HG03097 (cell line): ENCODE data around the gene COX6B1.
"Not testable (repeated sequence)": the region's sequence is repeated elsewhere in the genome, so short reads cannot be mapped to it uniquely, and the experiment has no call there.

Experiments
- ATAC-seq: cut with Tn5 transposase; IDR thresholded peaks from one replicate; pipeline ENCODE4 v1.9.1; 2021; ENCODE audit not compliant: unreplicated experiment, low FRiP score

The COX6B1 gene, protein sequence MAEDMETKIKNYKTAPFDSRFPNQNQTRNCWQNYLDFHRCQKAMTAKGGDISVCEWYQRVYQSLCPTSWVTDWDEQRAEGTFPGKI

DNA sequence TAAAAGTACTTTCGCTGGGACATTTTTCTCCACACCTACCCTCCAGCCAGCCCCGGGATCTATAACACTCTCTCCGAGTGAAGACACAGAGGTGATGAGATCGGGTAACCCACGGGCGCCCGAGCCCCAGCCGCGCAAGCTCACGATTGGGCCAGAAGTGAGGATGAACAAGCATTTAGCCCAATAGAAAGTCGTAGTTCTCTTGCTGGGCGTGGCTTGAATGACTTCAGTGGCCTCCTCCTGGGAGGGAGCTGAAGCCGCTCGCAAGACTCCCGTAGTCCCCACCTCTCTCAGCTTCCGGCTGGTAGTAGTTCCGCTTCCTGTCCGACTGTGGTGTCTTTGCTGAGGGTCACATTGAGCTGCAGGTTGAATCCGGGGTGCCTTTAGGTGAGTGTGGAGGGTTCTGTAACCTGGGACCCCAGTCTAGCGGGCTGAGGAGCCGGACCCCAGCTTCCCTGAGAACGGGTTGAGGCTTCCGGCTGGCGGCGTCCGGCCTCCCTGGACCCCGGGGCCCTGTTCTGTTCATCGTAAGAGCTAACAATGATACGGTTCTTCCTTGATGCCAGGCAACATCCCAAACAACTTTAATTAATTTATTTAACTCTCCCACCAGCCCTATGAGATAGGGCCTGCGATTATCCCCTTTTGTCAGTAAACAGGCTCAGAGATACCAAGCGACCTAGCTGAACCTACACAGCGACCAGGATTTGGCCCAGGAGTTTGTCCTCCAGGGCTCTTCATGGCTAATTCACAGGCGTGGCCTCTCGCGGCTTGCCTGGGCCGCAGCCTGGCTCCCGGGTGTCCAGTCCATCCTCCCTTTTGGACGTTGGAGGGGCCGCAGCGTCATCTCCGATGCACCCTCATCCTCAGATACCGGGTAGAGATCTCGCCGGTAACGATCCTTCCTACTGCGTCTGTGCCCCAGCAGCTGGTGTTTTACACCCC, at the start of gene COX6B1:
COX6B1 (plus strand) TSS at position 307 of the 945 bp plus-strand sequence. CDS start 2,921 bp downstream, outside the sequence.
- ATAC-seq = peak; percentile 60

DNA sequence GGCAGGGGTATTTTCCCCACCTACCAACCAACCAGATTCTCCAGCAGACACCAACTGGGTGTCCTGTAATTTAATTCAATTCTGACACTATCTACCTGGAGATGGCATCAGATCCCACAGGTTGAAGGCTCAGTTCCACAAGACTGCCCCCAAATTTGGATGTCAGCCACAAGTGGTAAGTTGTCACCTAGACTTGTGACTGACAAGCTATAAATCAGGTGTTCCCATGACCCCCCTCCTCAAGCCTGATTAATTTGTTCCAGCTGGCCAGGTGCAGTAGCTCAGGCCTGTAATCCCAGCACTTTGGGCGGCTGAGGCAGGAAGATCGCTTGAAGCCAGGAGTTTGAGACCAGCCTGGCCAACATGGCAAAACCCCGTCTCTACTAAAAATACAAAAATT, 46.2 kb upstream of the COX6B1 start:
- ATAC-seq = no peak

DNA sequence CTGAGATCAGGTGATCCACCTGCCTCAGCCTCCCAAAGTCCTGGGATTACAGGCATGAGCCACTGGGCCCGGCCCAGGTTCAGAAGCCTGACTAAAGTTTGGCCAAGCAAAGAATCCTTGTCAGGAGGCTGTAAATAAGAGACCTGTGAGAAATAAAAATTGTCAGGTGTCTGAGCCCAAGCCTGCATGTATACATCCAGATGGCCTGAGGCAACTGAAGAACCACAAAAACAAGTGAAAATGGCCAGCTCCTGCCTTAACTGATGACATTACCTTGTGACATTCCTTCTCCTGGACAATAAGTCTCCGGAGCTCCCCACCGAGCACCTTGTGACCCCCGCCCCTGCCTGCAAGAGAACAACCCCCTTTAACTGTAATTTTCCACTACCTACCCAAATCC, 43.7 kb upstream of the COX6B1 start:
- not testable (repeated sequence) for ATAC-seq

DNA sequence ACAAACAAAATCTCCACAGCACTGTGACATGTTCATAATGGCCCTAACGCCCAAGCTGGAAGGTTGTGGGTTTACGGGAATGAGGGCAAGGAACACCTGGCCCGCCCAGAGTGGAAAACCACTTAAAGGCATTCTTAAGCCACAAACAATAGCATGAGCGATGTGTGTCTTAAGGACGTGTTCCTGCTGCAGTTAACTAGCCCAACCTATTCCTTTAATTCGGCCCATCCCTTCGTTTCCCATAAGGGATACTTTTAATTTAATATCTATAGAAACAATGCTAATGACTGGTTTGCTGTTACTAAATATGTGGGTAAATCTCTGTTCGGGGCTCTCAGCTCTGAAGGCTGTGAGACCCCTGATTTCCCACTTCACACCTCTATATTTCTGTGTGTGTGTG, 41.0 kb upstream of the COX6B1 start:
- not testable (repeated sequence) for ATAC-seq

DNA sequence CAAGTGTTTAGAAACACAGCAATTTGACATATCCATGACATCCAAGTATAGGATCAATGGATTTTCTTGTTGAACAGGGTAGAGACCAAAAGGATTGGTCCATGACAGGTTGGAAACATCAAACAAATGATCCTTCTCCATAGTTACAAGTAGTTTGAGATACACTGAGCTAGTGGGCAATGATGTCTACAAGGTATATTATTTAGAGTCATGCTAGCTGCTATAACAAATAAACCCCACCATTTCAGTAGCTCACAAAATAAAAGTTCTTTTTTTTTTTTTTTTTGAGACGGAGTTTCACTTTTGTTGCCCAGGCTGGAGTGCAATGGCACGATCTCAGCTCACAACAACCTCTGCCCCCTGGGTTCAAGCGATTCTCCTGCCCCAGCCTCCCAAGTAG, 40.5 kb upstream of the COX6B1 start:
- ATAC-seq = no peak

DNA sequence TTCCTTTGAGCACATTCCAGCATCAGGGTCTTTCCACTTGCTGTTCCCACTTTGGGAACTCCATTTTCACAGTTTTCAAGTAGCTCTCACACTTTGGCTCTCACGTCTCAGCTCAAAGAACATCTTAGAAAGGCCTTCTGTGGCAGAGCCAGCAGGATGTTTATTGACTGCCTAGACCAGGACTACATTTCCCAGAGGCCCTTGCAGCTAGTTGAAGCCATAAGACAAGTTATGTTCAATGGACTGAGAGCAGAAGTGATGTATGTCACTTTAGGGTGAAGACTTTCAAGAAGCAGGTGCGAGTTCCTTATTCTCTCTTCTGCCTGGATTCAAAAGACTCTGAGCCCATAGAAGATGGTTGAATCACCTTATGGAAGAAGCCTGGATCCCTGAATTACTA, 39.9 kb upstream of the COX6B1 start:
- no peak for ATAC-seq

DNA sequence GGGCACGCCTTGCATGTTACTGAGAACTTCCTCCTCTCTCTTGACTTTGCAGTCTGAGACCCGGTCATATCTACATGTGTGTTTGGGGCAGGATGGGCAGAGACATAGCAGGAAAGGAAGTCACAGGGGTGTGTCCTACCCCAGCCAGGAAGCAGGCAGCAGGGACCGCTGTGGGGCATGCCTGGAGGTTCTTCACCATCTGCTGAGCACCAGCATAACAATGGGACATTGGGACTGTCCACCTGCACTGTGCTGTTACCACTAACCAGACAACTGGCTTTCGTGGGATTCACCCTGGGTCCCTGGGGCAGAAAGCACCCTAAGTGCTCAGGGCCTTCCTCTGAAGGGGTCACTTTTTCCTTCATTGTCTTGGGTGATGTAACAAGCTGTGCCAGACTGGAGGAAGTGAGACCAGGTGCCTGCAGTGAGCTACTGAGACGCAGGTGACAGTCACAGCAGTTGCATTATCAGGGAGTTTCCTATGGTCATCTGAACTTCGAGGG, 38.2 kb upstream of the COX6B1 start:
- no peak for ATAC-seq

DNA sequence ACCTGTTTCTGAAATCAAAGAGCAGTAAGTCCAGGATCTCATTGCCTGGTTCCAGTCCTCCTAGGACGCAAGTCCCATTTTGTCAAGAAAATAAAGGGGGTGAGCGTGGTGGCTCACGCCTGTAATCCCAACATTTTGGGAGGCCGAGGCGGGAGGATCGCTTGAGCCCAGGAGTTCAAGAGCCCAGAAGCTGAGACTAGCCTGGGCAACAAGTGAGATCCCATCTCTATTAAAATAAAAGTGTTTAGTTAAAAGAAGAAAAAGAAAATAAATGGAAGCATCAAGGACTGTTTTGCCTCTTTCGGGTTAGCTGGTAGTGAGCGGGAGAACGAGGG, 35.9 kb upstream of the COX6B1 start:
- no peak for ATAC-seq

DNA sequence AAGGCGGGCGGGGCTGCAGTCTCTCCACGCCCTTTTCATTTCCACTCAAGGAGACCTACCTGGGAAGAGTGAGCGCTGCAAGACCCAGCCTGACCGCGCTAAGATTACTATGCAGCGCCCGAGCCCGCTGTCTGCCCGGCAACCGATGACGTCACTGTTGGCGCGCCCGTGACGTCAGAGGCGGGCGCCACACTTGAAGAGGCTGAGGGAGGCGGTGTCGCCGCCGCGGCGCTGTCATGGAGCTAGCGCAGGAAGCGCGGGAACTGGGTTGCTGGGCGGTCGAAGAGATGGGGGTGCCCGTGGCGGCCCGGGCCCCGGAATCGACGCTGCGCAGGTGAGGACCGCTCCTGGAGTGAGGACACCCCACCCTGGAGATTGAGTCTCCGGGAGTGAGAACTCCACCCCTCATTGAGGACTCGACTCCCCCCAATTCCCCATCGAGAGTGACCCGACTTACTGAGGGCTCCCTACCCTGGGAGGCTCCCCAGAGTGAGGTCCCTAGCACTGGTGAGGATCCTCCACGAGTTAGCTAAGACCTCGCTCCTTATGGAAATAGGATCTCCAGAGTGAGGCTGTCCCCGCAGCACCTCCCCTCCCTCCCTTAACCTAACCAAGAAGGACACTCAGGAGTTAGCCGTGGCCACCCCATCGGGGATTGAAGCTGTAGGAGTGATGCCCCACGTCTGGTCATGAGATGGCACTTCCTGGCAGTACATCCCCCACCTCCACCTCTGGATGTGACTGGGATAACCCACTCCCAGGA, 35.4 kb upstream of the COX6B1 start, which contains the start of gene HAUS5:
HAUS5 (plus strand) TSS at position 177 of the 763 bp plus-strand sequence; CDS start at position 237, 60 bp downstream.
- peak; percentile 79 for ATAC-seq

DNA sequence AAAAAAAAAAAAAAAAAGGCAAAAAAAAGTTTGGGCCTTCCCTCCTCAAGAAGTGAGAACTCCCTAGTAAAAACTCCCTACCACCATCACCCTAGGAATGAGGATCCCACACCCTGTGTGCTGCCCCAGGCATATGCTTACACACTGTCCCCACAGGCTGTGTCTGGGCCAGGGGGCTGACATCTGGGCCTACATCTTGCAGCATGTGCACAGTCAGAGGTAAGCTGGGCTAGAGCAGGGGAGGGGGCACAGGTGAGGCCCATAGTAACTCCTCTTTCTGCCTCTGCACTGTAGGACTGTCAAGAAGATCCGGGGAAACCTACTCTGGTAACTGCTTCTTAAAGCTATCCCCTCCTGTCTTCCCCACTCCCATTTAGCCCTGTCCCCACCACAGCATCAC, 34.5 kb upstream of the COX6B1 start:
- no peak for ATAC-seq

DNA sequence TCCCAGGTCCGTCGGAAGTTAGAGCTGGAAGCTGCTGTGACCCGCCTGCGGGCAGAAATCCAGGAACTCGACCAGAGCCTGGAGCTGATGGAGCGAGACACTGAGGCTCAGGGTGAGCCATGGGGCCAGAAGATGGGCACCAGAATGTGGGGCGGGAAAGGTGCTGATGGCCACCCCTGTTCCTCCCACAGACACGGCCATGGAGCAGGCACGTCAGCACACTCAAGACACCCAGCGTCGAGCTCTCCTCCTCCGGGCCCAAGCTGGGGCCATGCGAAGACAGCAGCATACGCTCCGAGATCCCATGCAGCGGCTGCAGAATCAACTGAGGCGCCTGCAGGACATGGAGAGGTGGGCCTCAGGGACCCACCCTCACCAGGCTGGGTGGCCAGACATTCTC, 33.1 kb upstream of the COX6B1 start:
- ATAC-seq = no peak

DNA sequence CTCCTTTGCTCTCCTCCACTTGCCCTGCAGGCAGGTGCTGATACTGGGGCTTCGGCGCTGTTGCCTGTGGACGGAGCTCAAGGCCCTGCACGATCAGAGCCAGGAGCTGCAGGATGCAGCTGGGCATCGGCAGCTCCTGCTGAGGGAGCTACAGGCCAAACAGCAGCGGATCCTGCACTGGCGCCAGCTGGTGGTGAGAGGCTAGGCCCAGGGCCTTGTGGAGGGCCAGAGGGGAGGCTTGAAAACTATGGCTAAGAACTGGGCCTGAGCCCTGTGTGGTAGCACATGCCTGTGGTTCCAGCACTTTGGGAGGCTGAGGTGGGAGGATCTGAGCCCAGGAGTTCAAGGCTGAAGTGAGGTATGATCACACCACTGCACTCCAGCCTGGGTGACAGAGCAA, 29.3 kb upstream of the COX6B1 start:
- no peak for ATAC-seq

DNA sequence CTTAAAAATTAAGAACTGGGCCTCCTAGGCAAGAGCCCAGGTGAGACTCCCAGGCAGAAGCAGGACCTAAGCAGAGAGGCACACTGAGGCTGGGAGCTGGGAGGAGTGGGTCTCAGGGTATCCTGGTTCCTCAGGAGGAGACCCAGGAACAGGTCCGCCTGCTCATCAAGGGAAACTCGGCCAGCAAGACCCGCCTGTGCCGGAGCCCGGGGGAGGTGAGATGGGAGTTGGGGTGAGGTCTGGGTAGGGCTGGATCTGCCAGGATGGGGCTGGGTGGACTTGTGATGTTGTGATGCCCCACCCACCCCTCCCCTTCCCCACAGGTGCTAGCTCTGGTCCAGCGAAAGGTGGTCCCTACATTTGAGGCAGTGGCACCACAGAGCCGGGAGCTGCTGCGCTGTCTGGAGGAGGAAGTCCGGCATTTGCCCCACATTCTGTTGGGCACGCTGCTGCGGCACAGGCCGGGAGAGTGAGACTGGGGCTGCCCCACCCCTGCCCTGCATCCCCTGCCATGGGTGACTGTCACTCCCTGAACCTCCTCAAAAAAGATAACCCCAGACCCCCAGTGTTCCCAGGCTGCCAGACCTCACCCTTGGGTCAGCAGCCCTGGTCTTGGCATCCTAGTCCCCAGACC, 28.7 kb upstream of the COX6B1 start:
- no peak for ATAC-seq

DNA sequence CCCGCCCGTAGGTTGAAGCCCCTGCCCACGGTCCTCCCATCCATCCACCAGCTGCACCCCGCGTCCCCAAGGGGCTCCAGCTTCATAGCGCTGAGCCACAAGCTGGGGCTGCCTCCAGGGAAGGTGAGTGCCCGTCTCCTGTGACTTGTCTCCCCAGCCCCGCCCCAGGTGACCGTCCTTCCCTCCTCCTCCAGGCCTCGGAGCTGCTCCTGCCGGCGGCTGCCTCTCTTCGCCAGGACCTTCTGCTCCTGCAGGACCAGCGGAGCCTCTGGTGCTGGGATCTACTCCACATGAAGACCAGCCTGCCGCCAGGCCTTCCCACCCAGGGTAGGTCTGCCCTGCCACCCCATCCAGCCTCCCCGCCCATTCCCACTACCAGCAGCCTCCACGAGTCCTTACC, 28.1 kb upstream of the COX6B1 start:
- ATAC-seq = no peak

DNA sequence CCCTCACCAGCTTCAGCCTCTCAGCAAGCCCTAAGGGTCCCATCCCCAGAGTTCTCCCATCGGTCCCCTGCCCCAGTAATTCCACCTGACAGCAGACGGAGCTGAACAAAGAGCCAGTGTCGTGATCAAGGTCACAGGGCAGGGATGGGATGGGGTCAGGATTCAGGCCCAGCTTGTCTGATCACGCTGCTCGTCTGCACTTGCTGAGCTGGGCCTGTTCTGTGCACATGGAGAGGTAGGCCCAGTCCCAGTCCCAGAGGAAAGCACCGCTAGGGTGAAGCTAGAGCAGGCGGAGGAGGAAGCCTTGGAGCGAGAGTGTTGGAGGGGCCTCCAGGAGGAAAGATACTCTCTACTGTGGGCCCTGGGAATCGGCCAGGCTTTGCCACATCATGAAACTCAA, 26.4 kb upstream of the COX6B1 start:
- no peak for ATAC-seq

DNA sequence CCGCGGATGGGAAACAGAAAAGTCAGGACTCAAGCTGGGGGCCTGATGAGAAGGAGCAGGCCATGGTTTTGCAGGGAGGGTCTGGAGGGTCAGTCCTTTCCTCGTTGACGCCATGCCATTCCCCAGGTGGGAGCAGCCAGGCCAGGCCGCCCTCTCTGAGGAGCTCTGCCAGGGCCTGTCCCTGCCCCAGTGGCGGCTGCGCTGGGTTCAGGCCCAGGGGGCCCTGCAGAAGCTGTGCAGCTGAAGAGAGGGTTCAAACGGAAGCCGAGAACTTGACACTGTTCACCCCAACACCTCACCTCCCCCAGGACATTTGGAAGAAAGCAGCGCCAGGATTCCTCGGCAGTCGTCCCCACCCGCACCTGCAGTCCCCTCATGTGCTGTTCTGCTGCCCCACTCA, 25.4 kb upstream of the COX6B1 start:
- no peak for ATAC-seq

DNA sequence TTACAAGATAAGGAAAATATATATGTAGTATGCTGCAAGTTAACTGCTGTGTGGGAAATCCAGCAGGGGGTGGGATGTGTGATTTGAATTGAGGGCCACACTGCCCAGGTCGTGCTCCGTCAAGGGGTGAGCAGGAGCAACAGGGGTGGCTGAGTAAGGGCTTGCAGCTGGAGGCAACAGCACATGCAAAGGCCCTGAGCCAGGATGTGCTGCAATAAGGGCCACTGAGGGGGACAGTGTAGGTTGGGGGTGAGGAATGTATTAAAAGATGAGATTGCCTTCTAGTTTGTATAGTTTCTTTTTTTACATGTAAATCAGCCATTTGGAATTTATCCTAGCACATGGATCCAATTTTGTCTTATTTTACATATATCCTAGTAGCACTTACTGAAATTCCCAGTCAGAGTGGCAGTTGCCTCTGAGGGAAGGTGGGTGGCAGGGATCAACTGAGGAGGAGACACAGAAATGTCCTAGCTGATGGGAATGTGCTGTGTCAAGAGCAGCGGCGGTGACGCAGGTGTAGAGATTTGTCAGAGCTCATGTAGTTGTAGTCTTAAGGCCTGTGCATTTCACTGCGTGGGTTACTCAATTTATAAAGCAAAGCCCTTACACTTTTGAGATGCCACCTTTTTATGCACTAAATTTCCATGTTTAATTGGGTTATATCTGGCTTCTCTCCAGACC, 24.7 kb upstream of the COX6B1 start:
- no peak for ATAC-seq

DNA sequence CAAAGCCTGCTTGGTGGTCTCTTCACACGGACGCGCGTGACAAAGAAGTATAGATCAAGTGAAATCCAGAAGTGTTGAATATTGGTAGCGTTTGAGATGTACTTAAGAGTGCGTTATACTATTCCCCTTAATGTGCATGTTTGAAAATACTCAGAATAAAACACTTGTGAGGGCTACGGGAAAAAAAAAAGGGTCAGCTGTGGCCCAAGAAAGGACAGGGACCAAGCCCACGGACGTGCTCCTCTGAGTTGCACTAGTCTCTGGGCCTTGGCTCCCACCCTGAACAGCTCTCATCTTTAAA, 19.9 kb upstream of the COX6B1 start:
- no peak for ATAC-seq

DNA sequence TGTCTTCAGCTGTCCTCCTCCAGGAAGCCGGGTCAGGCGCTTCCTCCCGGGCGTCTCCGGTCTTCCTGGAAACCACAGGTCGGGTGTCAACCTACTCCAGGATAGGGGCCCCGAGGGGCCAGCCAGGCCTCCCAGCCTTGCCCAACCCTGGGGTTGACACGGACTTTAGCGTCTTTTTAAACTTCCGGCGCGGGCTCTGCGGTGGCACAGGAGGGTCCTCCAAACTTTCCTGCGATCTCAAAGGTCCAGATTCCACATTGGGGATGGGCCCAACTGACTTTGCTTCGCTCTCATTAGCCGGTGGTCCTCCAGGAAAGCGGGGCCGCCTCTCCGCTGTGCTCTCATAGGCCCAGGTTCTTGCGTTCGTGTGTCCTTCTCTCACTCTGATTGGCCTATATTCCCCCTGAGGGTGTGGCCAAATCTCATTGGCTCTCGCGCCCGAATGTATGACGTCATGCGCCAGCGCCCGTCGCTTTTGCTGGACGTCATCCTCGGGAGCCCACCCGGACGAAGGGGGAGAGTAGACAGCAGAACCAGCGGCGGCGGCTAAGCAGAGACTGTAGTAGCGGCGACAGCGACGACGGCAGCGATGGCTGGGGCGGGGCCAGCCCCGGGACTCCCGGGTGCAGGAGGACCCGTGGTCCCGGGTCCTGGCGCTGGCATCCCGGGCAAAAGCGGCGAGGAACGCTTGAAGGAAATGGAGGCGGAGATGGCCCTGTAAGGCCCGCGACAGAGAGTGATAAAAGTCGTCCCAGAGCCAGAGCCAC, 19.4 kb upstream of the COX6B1 start, which contains the start of gene RBM42:
RBM42 (plus strand) TSS at position 472 of the 767 bp plus-strand sequence; CDS start at position 590, 118 bp downstream.
- peak; percentile 85 for ATAC-seq

DNA sequence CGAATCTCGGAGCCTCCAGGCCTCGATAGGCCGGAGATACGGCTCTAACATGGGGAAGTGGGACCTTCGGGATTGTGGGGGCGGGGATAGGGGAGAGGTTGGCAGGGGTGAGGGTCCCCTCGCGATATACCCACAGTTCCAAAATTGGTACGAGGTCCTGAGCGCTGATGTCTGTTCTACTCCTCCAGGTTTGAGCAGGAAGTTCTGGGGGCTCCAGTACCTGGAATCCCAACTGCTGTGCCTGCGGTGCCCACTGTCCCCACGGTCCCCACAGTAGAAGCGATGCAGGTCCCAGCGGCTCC, 18.8 kb upstream of the COX6B1 start:
- ATAC-seq = no peak
